Measurements from ENCODE around the gene LGI1.

LGI1 gene

DNA sequence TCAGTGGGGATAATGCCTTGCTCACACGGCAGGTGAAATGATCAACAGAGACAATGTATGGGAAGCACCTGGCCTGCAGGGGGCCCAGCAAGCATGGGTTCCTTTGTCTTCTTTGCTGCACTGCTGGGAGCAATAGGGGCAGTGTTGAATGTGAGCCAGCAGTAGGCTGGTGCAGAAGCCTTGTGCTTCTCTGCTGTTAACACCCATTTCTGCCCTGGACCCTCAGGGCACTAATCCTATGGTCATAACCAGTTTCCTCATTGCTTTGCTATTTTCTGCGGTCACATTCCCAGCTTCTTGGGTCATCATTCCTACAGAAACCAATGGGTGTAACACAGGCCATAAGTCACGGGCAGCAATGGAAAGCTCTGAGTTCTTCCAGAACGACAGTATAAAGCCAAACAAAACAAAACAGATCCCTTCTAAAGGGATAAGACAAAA lies 10.9 kb upstream of the LGI1 start:
- H3K36me3 ChIP-seq (ENCODE audit: insufficient read depth, insufficient read length, low read length) = no peaks in the 10 kb centered on the region
- peaks cover 2% of the 10 kb centered on the region for H3K4me1 ChIP-seq (ENCODE audit: insufficient read depth, insufficient read length)
- no peaks in the 10 kb centered on the region for H3K27me3 ChIP-seq (ENCODE audit: insufficient read depth, insufficient read length)
- TF ChIP-seq SUZ12 (IDR thresholded peaks at IDR 0.05; ENCODE audit: extremely low read depth, insufficient read depth, insufficient read length) (no peak), ZNF274 (IDR thresholded peaks at IDR 0.05; ENCODE audit: low read depth, low read length) (no peak), YY1 (IDR thresholded peaks at IDR 0.05; ENCODE audit: insufficient read depth, insufficient read length) (no peak)
- H3K4me3 ChIP-seq (ENCODE audit: insufficient read length, low read depth) = no peak overlapping the region
- no peak for DNase-seq (ENCODE audit: low read depth, low spot score)
- no peaks in the 10 kb centered on the region for H3K9me3 ChIP-seq (ENCODE audit: insufficient read depth, low read length)
- H3K9ac ChIP-seq (ENCODE audit: insufficient read length, low read depth) = no peak overlapping the region

DNA sequence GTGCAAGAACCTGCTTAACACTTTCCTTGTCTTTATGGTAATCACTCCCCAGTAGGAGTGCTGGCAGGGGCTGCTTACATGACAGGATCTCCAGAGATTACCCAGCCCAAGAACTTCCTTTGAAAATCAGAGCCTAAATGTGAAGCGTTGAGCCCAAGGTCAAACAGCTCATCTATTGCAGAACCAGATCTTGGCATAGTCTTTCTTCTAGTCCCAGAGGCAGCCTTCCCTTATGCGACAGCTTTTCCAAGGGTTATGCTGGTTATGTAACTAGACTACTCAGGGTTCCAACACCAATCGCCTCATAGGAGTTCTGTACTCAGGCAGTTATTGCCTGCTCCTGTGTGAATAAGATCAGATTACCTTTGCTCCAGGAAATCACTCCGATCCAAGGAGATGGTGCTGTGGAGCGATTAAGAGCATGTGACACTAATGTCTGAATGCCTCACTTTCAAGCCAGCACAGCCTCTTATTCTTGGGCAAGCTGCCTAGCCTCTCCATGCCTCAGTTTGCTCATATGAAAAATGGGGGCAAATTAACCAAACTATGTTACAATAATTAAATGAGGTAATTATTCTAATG lies 8.4 kb upstream of the LGI1 start:
- Histone ChIP-seq H3K27me3 (ENCODE audit: insufficient read depth, insufficient read length) (no peaks in the 10 kb centered on the region), H3K36me3 (ENCODE audit: insufficient read depth, insufficient read length, low read length) (no peaks in the 10 kb centered on the region), H3K4me3 (ENCODE audit: insufficient read length, low read depth) (no peak overlapping the region), H3K4me1 (ENCODE audit: insufficient read depth, insufficient read length) (peaks cover 4% of the 10 kb centered on the region), H3K9ac (ENCODE audit: insufficient read length, low read depth) (no peak overlapping the region), H3K9me3 (ENCODE audit: insufficient read depth, low read length) (no peaks in the 10 kb centered on the region)
- peak; percentile 78 for DNase-seq (ENCODE audit: low read depth, low spot score)
- TF ChIP-seq ZNF274 (IDR thresholded peaks at IDR 0.05; ENCODE audit: low read depth, low read length) (no peak), YY1 (IDR thresholded peaks at IDR 0.05; ENCODE audit: insufficient read depth, insufficient read length) (no peak)

DNA sequence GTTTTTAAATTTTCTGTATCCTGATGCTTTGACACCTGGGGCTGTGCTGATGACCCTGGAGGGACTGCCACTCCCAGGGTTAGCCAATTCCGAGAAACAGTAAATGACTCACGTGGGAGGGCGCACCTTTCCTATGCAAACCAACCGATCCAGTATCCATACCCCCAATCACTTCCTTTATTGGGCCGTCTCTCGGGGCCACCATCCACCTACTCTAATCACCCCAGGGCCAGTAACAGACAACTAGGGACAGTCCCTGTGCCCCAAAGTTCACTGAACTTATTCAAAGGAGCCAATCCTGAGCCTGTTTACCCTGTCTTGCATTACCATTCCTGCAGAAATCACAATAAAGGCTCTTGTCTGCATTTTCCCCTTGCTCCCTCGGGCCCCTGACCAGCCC lies 6.6 kb upstream of the LGI1 start:
- Histone ChIP-seq H3K4me3 (ENCODE audit: insufficient read length, low read depth) (no peak overlapping the region), H3K9me3 (ENCODE audit: insufficient read depth, low read length) (no peaks in the 10 kb centered on the region), H3K9ac (ENCODE audit: insufficient read length, low read depth) (no peak overlapping the region), H3K36me3 (ENCODE audit: insufficient read depth, insufficient read length, low read length) (no peaks in the 10 kb centered on the region), H3K27me3 (ENCODE audit: insufficient read depth, insufficient read length) (no peaks in the 10 kb centered on the region), H3K4me1 (ENCODE audit: insufficient read depth, insufficient read length) (peaks cover 4% of the 10 kb centered on the region)
- no peak for TF ChIP-seq ZNF274 (IDR thresholded peaks at IDR 0.05; ENCODE audit: low read depth, low read length)
- no peak for TF ChIP-seq YY1 (IDR thresholded peaks at IDR 0.05; ENCODE audit: insufficient read depth, insufficient read length)
- DNase-seq (ENCODE audit: low read depth, low spot score) = no peak

GRCh38 chr10:93751832-93752231 lies 5.9 kb upstream of the LGI1 start:
- H3K4me1 ChIP-seq (ENCODE audit: insufficient read depth, insufficient read length) = peaks cover 4% of the 10 kb centered on the region
- H3K36me3 ChIP-seq (ENCODE audit: insufficient read depth, insufficient read length, low read length) = no peaks in the 10 kb centered on the region
- no peaks in the 10 kb centered on the region for H3K27me3 ChIP-seq (ENCODE audit: insufficient read depth, insufficient read length)
- no peaks in the 10 kb centered on the region for H3K9me3 ChIP-seq (ENCODE audit: insufficient read depth, low read length)
- no peak overlapping the region for H3K9ac ChIP-seq (ENCODE audit: insufficient read length, low read depth)
- no peak for DNase-seq (ENCODE audit: low read depth, low spot score)
- TF ChIP-seq SUZ12 (IDR thresholded peaks at IDR 0.05; ENCODE audit: extremely low read depth, insufficient read depth, insufficient read length) (no peak), ZNF274 (IDR thresholded peaks at IDR 0.05; ENCODE audit: low read depth, low read length) (no peak), YY1 (IDR thresholded peaks at IDR 0.05; ENCODE audit: insufficient read depth, insufficient read length) (no peak)
- no peak overlapping the region for H3K4me3 ChIP-seq (ENCODE audit: insufficient read length, low read depth)

DNA sequence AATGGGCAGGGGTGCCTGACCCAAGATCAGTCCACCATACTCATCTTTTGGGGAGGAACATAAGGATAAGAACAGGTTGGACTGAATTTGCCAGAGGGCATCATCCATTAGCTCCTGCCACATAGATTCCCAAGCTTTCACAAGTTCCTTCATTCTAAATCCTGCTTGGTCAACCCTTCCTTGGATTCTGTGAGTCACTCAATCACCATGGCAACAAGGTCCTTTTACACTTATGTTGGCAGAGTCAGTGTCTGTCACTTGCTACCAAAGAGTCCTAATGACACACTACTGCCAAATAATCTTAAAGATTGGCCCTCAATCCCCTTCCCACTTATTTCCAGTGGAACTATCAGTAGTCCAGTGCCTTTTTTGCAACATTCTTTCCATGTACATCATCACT lies 5.0 kb upstream of the LGI1 start:
- DNase-seq (ENCODE audit: low read depth, low spot score) = no peak
- Histone ChIP-seq H3K4me1 (ENCODE audit: insufficient read depth, insufficient read length) (peaks cover 4% of the 10 kb centered on the region), H3K36me3 (ENCODE audit: insufficient read depth, insufficient read length, low read length) (no peaks in the 10 kb centered on the region), H3K27me3 (ENCODE audit: insufficient read depth, insufficient read length) (no peaks in the 10 kb centered on the region), H3K9me3 (ENCODE audit: insufficient read depth, low read length) (no peaks in the 10 kb centered on the region), H3K9ac (ENCODE audit: insufficient read length, low read depth) (no peak overlapping the region), H3K4me3 (ENCODE audit: insufficient read length, low read depth) (no peak overlapping the region)
- TF ChIP-seq SUZ12 (IDR thresholded peaks at IDR 0.05; ENCODE audit: extremely low read depth, insufficient read depth, insufficient read length) (no peak), YY1 (IDR thresholded peaks at IDR 0.05; ENCODE audit: insufficient read depth, insufficient read length) (no peak), ZNF274 (IDR thresholded peaks at IDR 0.05; ENCODE audit: low read depth, low read length) (no peak)

GRCh38 chr10:93753621-93754250 lies 4.0 kb upstream of the LGI1 start:
- Histone ChIP-seq H3K9ac (ENCODE audit: insufficient read length, low read depth) (no peak overlapping the region), H3K27me3 (ENCODE audit: insufficient read depth, insufficient read length) (no peaks in the 10 kb centered on the region), H3K9me3 (ENCODE audit: insufficient read depth, low read length) (no peaks in the 10 kb centered on the region), H3K4me3 (ENCODE audit: insufficient read length, low read depth) (no peak overlapping the region), H3K36me3 (ENCODE audit: insufficient read depth, insufficient read length, low read length) (no peaks in the 10 kb centered on the region), H3K4me1 (ENCODE audit: insufficient read depth, insufficient read length) (peaks cover 4% of the 10 kb centered on the region)
- TF ChIP-seq ZNF274 (IDR thresholded peaks at IDR 0.05; ENCODE audit: low read depth, low read length) = no peak
- no peak for TF ChIP-seq SUZ12 (IDR thresholded peaks at IDR 0.05; ENCODE audit: extremely low read depth, insufficient read depth, insufficient read length)
- TF ChIP-seq YY1 (IDR thresholded peaks at IDR 0.05; ENCODE audit: insufficient read depth, insufficient read length) = no peak
- DNase-seq (ENCODE audit: low read depth, low spot score) = no peak

DNA sequence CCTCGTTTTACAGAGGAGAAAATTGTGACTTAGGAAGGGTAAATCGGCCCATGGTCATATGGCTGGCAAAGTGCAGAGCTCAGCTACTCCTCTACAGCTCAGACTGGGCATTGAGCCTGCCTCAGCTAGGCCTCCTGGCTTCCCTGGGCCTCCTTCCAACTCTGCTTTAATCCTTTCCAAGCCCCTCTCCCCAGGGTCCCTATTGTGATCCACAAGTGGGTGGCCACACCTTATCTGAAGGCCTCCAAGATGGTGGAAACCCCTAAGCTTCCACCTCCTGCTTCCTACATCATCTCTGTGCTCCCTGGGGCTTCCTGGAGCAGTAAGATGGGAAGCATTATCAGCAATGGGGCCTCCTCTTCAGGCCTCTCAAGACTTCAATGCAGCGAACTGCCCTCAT lies 3.0 kb upstream of the LGI1 start:
- peaks cover 4% of the 10 kb centered on the region for H3K4me1 ChIP-seq (ENCODE audit: insufficient read depth, insufficient read length)
- H3K9ac ChIP-seq (ENCODE audit: insufficient read length, low read depth) = no peak overlapping the region
- H3K27me3 ChIP-seq (ENCODE audit: insufficient read depth, insufficient read length) = no peaks in the 10 kb centered on the region
- no peak for DNase-seq (ENCODE audit: low read depth, low spot score)
- TF ChIP-seq ZNF274 (IDR thresholded peaks at IDR 0.05; ENCODE audit: low read depth, low read length) (no peak), SUZ12 (IDR thresholded peaks at IDR 0.05; ENCODE audit: extremely low read depth, insufficient read depth, insufficient read length) (no peak), YY1 (IDR thresholded peaks at IDR 0.05; ENCODE audit: insufficient read depth, insufficient read length) (no peak)
- no peaks in the 10 kb centered on the region for H3K36me3 ChIP-seq (ENCODE audit: insufficient read depth, insufficient read length, low read length)
- no peaks in the 10 kb centered on the region for H3K9me3 ChIP-seq (ENCODE audit: insufficient read depth, low read length)
- H3K4me3 ChIP-seq (ENCODE audit: insufficient read length, low read depth) = no peak overlapping the region

Data from NT2/D1 (cell line).